Epithelial cell of esophagus (primary cell): ENCODE results near the gene MFSD8.
A peak's percentile ranks its signal among the peaks of the same experiment; 100 is the strongest.
"Not testable (repeated sequence)": the region's sequence is repeated elsewhere in the genome, so short reads cannot be mapped to it uniquely, and the experiment has no call there.

Experiments used
- DNase-seq: peaks from one replicate; pipeline ENCODE4 v3.0.0; 2010; ENCODE audit warnings: low read depth
- H3K4me3 ChIP-seq: 2 replicates; pipeline ENCODE4 v1.5.1; 2011; ENCODE audit warnings: mild to moderate bottlenecking, low read length, control low read depth
- TF ChIP-seq, protein P1 (sequence below): IDR thresholded peaks from 2 replicates; pipeline ENCODE4 v1.5.1; 2011; ENCODE audit warnings: low read depth, mild to moderate bottlenecking, low read length, control low read depth, inconsistent platforms; ENCODE audit not compliant: insufficient read depth; ENCODE audit errors: missing control alignments

MFSD8 gene

DNA sequence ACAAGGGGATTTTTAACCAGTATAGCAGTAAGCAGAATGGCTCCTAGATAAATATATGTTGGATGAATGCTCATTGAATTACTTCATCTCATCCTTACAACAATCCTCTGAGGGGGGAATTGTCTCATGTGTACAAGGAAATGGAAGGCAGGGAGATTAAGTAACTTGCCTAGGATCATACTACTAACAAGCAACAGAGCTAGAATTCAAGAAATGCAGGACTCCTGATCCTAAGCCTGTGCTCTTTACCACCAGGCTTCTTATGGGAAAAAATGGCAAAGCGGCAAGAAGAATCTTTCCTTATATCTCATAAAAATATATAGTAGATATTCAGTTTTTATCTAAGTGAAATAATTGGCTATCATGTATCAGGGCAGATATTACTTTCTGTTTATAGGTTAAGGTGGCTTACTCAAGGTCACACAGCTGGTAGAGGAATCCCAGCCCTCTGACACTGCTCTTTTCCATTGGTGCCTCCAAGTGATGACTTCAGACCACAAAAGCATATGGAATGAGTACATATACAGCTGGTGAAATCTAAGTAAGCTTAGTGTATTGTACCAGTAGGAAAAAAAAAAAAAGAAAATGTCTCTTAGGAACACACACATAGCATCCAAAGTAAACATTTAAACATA, 2.3 kb upstream of the MFSD8 start:
- TF ChIP-seq, protein P1, sequence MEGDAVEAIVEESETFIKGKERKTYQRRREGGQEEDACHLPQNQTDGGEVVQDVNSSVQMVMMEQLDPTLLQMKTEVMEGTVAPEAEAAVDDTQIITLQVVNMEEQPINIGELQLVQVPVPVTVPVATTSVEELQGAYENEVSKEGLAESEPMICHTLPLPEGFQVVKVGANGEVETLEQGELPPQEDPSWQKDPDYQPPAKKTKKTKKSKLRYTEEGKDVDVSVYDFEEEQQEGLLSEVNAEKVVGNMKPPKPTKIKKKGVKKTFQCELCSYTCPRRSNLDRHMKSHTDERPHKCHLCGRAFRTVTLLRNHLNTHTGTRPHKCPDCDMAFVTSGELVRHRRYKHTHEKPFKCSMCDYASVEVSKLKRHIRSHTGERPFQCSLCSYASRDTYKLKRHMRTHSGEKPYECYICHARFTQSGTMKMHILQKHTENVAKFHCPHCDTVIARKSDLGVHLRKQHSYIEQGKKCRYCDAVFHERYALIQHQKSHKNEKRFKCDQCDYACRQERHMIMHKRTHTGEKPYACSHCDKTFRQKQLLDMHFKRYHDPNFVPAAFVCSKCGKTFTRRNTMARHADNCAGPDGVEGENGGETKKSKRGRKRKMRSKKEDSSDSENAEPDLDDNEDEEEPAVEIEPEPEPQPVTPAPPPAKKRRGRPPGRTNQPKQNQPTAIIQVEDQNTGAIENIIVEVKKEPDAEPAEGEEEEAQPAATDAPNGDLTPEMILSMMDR: no peak
- no peak overlapping the region for H3K4me3 ChIP-seq
- peak; percentile 16 for DNase-seq

- TF ChIP-seq, protein P1: no peak
- peak overlapping the region; percentile 90 for H3K4me3 ChIP-seq
- peak; percentile 62 for DNase-seq
Observed at GRCh38 chr4:127965803-127966175, 816 bp upstream of the MFSD8 start.

GRCh38 chr4:127964426-127965061, 429 bp downstream of the MFSD8 start:
- peak overlapping the region; percentile 90 for H3K4me3 ChIP-seq
- DNase-seq: peak; percentile 3

DNA sequence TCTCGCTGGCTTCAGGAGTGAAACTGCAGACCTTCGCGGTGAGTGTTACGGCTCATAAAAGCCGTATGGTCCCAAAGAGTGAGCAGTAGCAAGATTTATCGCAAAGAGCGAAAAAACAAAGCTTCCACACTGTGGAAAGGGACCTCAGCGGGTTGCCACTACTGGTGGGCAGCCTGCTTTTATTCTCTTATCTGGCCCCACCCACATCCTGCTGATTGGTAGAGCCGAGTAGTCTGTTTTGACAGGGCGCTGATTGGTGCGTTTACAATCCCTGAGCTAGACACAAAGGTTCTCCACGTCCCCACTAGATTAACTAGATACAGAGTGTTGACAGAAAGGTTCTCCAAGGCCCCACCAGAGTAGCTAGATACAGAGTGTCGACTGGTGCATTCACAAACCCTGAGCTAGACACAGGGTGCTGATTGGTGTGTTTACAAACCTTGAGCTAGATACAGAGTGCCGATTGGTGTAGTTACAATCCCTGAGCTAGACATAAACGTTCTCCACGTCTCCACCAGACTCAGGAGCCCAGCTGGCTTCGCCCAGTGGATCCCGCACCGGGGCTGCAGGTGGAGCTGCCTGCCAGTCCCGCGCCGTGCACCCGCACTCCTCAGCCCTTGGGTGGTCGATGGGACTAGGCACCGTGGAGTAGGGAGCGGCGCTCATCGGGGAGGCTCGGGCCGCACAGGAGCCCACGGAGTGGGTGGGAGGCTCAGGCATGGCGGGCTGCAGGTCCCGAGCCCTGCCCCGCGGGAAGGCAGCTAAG, 1.2 kb downstream of the MFSD8 start:
- DNase-seq: peak; percentile 23
- H3K4me3 ChIP-seq: peak overlapping the region; percentile 90

DNA sequence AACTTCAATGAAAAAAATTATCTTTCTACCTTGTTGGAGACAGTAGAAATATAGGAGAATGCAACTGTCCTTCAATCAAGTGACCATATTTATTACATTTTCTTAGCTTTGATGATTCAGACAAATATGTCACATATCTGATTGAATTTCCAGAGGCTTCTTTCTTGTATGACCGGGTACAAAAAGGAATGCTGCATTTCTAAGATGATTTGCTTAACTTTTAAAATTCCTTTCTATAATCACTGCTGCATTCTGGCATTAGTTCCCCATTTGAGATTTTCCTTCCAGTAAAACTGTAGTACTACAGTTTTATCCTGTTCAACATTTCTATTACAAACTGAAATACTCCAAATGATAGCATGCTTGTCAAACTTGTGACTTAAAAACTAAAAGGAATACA, 5.2 kb downstream of the MFSD8 start:
- no peak for DNase-seq
- TF ChIP-seq, protein P1: no peak
- no peak overlapping the region for H3K4me3 ChIP-seq

DNA sequence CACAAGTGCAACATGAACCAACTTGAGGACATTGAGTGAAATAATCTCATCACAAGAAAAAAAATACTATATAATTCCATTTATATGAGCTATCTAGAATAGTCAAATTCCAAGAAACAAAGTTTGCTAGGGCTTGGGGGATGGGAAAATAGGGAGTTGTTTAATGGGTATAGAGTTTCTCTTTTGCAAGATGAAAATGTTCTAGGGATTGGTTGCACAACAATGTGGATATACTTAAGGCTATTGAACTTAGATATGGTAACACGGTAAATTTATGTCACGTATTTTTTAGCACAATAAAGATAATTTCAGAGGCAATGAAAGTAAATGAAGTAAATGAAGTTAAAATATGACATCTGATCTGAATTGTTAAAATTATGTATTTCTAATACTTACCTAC, 7.9 kb downstream of the MFSD8 start:
- H3K4me3 ChIP-seq: no peak overlapping the region
- TF ChIP-seq, protein P1: no peak
- no peak for DNase-seq

GRCh38 chr4:127936974-127937373, 28.0 kb downstream of the MFSD8 start:
- DNase-seq: peak; percentile 34
- no peak overlapping the region for H3K4me3 ChIP-seq
- TF ChIP-seq, protein P1: no peak

GRCh38 chr4:127931836-127932235, 33.1 kb downstream of the MFSD8 start:
- DNase-seq, H3K4me3 ChIP-seq: not testable (repeated sequence)
